Caco-2 (cell line): ENCODE measurements around the gene ZNF429. TPM values are rescaled to one million over a fixed set of nuclear protein-coding genes. Genes with fewer than 3 reads are reported as not detected.

ENCODE experiments used
- BruUV-seq: library from RNA; stranded (reverse); fragments of 400-500 nt; replicated peaks from 2 replicates; lab custom pipeline; 2021; lab: Mats Ljungman, UMichigan
- CTCF ChIA-PET: fragments of 300-600 bp; sonication (Branson Sonifier 250); formaldehyde crosslinking; loops from one replicate; lab custom pipeline; 2022; ENCODE audit warnings: antibody characterized with exemption; lab: Charles Lee
- POLR2A ChIA-PET: fragments of 300-600 bp; sonication (Branson Sonifier 250); formaldehyde crosslinking; loops from one replicate; lab custom pipeline; 2022; ENCODE audit warnings: antibody characterized with exemption; lab: Charles Lee
- DNase-seq, 2 experiments: peaks; one replicate each; pipeline versions ENCODE4 v3.0.0 to v3.0.0-alpha.2; 2020 to 2022
- H3K27me3 ChIP-seq: replicated peaks from 2 replicates; pipeline ENCODE4 v1.6.0; 2011; ENCODE audit warnings: low read length; ENCODE audit not compliant: control insufficient read depth, insufficient read depth
- H3K36me3 ChIP-seq: 2 replicates; pipeline ENCODE4 v1.5.1; 2011; ENCODE audit warnings: low read length; ENCODE audit not compliant: control insufficient read depth, insufficient read depth
- H3K4me1 ChIP-seq: fragments of 250-450 bp; sonication (Bioruptor Pico); 2 replicates; pipeline ENCODE4 v1.5.1; 2020; ENCODE audit warnings: mild to moderate bottlenecking
- H3K4me3 ChIP-seq: 2 replicates; pipeline ENCODE4 v1.5.1; 2011; ENCODE audit warnings: low read depth, mild to moderate bottlenecking, control low read depth, low read length
- H3K9me3 ChIP-seq: fragments of 250-450 bp; sonication (Bioruptor Pico); 2 replicates; pipeline ENCODE4 v1.5.1; 2020; ENCODE audit warnings: mild to moderate bottlenecking, moderate library complexity
- H3K27ac Mint-ChIP-seq: one replicate; pipeline ENCODE4 v1.8.0; 2022; ENCODE audit warnings: mixed read lengths; ENCODE audit not compliant: unreplicated experiment
- H3K27me3 Mint-ChIP-seq: one replicate; pipeline ENCODE4 v1.8.0; 2022; ENCODE audit warnings: mixed read lengths; ENCODE audit not compliant: insufficient read depth, unreplicated experiment
- H3K36me3 Mint-ChIP-seq: one replicate; pipeline ENCODE4 v1.8.0; 2022; ENCODE audit warnings: mild to moderate bottlenecking, mixed read lengths; ENCODE audit not compliant: insufficient read depth, unreplicated experiment
- H3K4me1 Mint-ChIP-seq: one replicate; pipeline ENCODE4 v1.8.0; 2022; ENCODE audit warnings: low read depth, mixed read lengths; ENCODE audit not compliant: unreplicated experiment
- H3K4me3 Mint-ChIP-seq: one replicate; pipeline ENCODE4 v1.8.0; 2022; ENCODE audit warnings: mild to moderate bottlenecking, moderate library complexity, mixed read lengths; ENCODE audit not compliant: unreplicated experiment
- H3K9me3 Mint-ChIP-seq: one replicate; pipeline ENCODE4 v1.8.0; 2022; ENCODE audit warnings: mixed read lengths; ENCODE audit not compliant: unreplicated experiment
- CTCF ChIP-seq, 2 experiments: fragments of 200-600 bp in 1 of 2; IDR thresholded peaks; 1 replicate in 1 of 2; 2 replicates in 1 of 2; pipeline versions ENCODE4 v1.5.1 to v1.8.0; 2011 to 2022; ENCODE audit warnings: antibody characterized with exemption in 1 of 2, control low read depth in 1 of 2, inconsistent platforms in 1 of 2, low read depth in 1 of 2, low read length in 1 of 2, mild to moderate bottlenecking in 1 of 2, moderate library complexity in 1 of 2; ENCODE audit not compliant: insufficient read depth in 1 of 2, severe bottlenecking in 1 of 2, unreplicated experiment in 1 of 2
- intact Hi-C: fragments of 100-400 bp; cut with micrococcal nuclease; formaldehyde crosslinking; loops from one replicate; pipeline ENCODE4 v1.10.0; 2022; ENCODE audit not compliant: unreplicated experiment
- total RNA-seq: library from RNA; stranded (reverse); gene quantifications from 2 replicates; pipeline ENCODE4 v1.2.3, GENCODE V29; 2022

The ZNF429 gene
- total RNA-seq, 1 experiment from 2014 or later: 0.29 TPM

- Histone ChIP-seq H3K36me3 (no peaks in the 10 kb centered on the region), H3K4me1 (no peaks in the 10 kb centered on the region), H3K9me3 (peaks cover 25% of the 10 kb centered on the region), H3K4me3 (no peak overlapping the region), H3K27me3 (no peaks in the 10 kb centered on the region)
- Mint-ChIP-seq H3K27ac (no peak overlapping the region), H3K27me3 (no peaks in the 10 kb centered on the region), H3K4me1 (no peaks in the 10 kb centered on the region), H3K4me3 (no peak overlapping the region), H3K9me3 (peaks cover 71% of the 10 kb centered on the region), H3K36me3 (no peaks in the 10 kb centered on the region)
- no peak for DNase-seq
- intact Hi-C loops: no loop called here
- no TSS peak for BruUV-seq
- ChIA-PET POLR2A (no interaction called here), CTCF (no interaction called here)
- no peak for TF ChIP-seq CTCF (IDR thresholded peaks at IDR 0.05; ENCODE audit: insufficient read depth in 1 of 2, low read depth in 1 of 2, low read length in 1 of 2, severe bottlenecking in 1 of 2, unreplicated experiment in 1 of 2)
These were observed 69.2 kb downstream of the ZNF429 start for GRCh38 chr19:21574607-21575006.

- Histone ChIP-seq H3K4me1 (no peaks in the 10 kb centered on the region), H3K9me3 (peaks cover 21% of the 10 kb centered on the region), H3K4me3 (no peak overlapping the region), H3K36me3 (no peaks in the 10 kb centered on the region), H3K27me3 (no peaks in the 10 kb centered on the region)
- no TSS peak for BruUV-seq
- Mint-ChIP-seq H3K4me3 (no peak overlapping the region), H3K27ac (no peak overlapping the region), H3K9me3 (peaks cover 55% of the 10 kb centered on the region), H3K27me3 (no peaks in the 10 kb centered on the region), H3K4me1 (no peaks in the 10 kb centered on the region), H3K36me3 (no peaks in the 10 kb centered on the region)
- intact Hi-C loops: no loop called here
- no peak for DNase-seq
- CTCF ChIA-PET: no interaction called here
- POLR2A ChIA-PET: no interaction called here
- TF ChIP-seq CTCF (IDR thresholded peaks at IDR 0.05; ENCODE audit: insufficient read depth in 1 of 2, low read depth in 1 of 2, low read length in 1 of 2, severe bottlenecking in 1 of 2, unreplicated experiment in 1 of 2): no peak
These were observed 71.1 kb downstream of the ZNF429 start for GRCh38 chr19:21576481-21576880.

GRCh38 chr19:21580101-21580500 is 74.7 kb downstream of the ZNF429 start:
- H3K27me3 Mint-ChIP-seq: no peaks in the 10 kb centered on the region
- H3K9me3 Mint-ChIP-seq: peaks cover 22% of the 10 kb centered on the region
- ChIA-PET POLR2A (no interaction called here), CTCF (interaction anchor here (0.6 kb wide), 1 partner anchor 680 kb away, joined by 3 read pairs; no protein-coding TSS in a partner anchor)
- BruUV-seq: no TSS peak
- Histone ChIP-seq H3K4me3 (no peak overlapping the region), H3K27me3 (no peaks in the 10 kb centered on the region), H3K36me3 (no peaks in the 10 kb centered on the region), H3K9me3 (no peaks in the 10 kb centered on the region; the same call in 1 of the 2 replicates), H3K4me1 (no peaks in the 10 kb centered on the region)
- intact Hi-C loops: no loop called here
- H3K27ac Mint-ChIP-seq: no peak overlapping the region
- H3K4me3 Mint-ChIP-seq: no peak overlapping the region
- DNase-seq: no peak
- no peak for TF ChIP-seq CTCF (IDR thresholded peaks at IDR 0.05; ENCODE audit: insufficient read depth in 1 of 2, low read depth in 1 of 2, low read length in 1 of 2, severe bottlenecking in 1 of 2, unreplicated experiment in 1 of 2)
- H3K4me1 Mint-ChIP-seq: no peaks in the 10 kb centered on the region
- no peaks in the 10 kb centered on the region for H3K36me3 Mint-ChIP-seq
